GM12892 (cell line): Measurements from ENCODE around the gene RAB33B.

Experiments used
- POLR2A ChIP-seq: IDR thresholded peaks from 2 replicates; pipeline ENCODE4 v1.6.1; 2011; ENCODE audit warnings: low read depth, low read length, control low read depth
- POLR2AphosphoS5 ChIP-seq: IDR thresholded peaks from 2 replicates; pipeline ENCODE4 v1.6.1; 2011; ENCODE audit warnings: low read depth, low read length, control low read depth
- TAF1 ChIP-seq: IDR thresholded peaks from 2 replicates; pipeline ENCODE4 v1.6.1; 2011; ENCODE audit warnings: low read depth, mild to moderate bottlenecking, control low read depth, low read length, borderline replicate concordance

- TF ChIP-seq TAF1 (no peak), POLR2A (no peak), POLR2AphosphoS5 (no peak)
Observed at GRCh38 chr4:139509727-139510410, 55.9 kb downstream of the RAB33B start.
